ENCODE data around the gene ZNF599. TPM values are rescaled to one million over a fixed set of nuclear protein-coding genes. Genes with fewer than 3 reads are reported as not detected.

ZNF599 gene
- total RNA-seq, 2 experiments from 2014 or later, result 2.0 to 2.9 TPM

DNA sequence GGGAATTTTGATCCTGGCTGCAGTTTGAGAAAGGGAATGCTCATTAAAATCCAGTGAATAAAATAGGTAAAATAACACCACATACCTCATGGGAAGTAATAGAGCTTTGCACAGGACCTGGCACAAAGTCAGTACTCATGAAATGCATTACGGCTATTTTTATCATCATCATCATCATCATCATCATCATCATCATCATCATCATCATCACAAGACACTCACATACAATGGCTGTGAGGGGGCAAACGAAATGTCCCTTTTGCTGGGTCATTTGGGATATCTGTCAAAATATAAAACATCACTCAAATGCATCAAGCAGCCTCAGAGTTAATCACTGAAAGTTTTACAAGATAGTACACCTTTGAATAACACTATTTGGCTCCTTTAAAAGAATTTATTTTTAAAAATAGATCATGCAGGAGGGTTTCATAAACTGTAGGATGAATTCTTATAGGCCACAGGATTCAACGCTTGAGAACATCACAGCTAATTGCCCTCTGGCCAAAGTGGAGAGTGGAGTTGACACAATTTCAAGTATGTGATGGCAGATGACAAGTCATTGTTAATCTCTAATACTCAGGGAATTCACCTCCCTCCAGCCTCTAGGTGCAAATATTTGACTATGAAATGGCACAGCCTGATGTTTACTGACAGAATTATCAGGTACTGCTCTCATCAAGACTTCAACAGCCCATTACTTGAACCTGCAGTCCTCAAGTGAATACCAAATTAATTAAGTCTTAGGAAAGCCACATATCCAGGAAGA lies 14.2 kb upstream of the ZNF599 start:
- no peaks in the 10 kb centered on the region for H3K9me3 Mint-ChIP-seq
- Histone ChIP-seq H3K36me3 (ENCODE audit: insufficient read depth, low read length) (no peaks in the 10 kb centered on the region), H3K9me3 (ENCODE audit: control insufficient read depth in 1 of 2, insufficient read depth in 1 of 2, low read length in 2 of 2) (no peaks in the 10 kb centered on the region), H3K4me3 (ENCODE audit: low read length) (no peak overlapping the region), H3K4me1 (ENCODE audit: insufficient read depth, low read length) (no peaks in the 10 kb centered on the region), H3K27ac (ENCODE audit: low read depth in 1 of 2, low read length in 2 of 2) (no peak overlapping the region), H3K27me3 (ENCODE audit: control insufficient read depth in 1 of 2, insufficient read depth in 2 of 2, low read length in 2 of 2) (no peaks in the 10 kb centered on the region)
- ChIA-PET POLR2A (no interaction called here), CTCF (no interaction called here)
- H3K27me3 Mint-ChIP-seq, result no peaks in the 10 kb centered on the region
- peaks cover 6% of the 10 kb centered on the region for H3K36me3 Mint-ChIP-seq (ENCODE audit: low read depth)
- intact Hi-C loops (cut with DNase I, micrococcal nuclease), result no loop called here
- TF ChIP-seq, protein P1, sequence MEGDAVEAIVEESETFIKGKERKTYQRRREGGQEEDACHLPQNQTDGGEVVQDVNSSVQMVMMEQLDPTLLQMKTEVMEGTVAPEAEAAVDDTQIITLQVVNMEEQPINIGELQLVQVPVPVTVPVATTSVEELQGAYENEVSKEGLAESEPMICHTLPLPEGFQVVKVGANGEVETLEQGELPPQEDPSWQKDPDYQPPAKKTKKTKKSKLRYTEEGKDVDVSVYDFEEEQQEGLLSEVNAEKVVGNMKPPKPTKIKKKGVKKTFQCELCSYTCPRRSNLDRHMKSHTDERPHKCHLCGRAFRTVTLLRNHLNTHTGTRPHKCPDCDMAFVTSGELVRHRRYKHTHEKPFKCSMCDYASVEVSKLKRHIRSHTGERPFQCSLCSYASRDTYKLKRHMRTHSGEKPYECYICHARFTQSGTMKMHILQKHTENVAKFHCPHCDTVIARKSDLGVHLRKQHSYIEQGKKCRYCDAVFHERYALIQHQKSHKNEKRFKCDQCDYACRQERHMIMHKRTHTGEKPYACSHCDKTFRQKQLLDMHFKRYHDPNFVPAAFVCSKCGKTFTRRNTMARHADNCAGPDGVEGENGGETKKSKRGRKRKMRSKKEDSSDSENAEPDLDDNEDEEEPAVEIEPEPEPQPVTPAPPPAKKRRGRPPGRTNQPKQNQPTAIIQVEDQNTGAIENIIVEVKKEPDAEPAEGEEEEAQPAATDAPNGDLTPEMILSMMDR (IDR thresholded peaks at IDR 0.05), result no peak
- H3K4me1 Mint-ChIP-seq (ENCODE audit: low read depth), result no peaks in the 10 kb centered on the region
- no peak overlapping the region for H3K4me3 Mint-ChIP-seq
- no peak overlapping the region for H3K27ac Mint-ChIP-seq
- ATAC-seq (ENCODE audit: poor library complexity) (no peak), DNase-seq (no peak)

DNA sequence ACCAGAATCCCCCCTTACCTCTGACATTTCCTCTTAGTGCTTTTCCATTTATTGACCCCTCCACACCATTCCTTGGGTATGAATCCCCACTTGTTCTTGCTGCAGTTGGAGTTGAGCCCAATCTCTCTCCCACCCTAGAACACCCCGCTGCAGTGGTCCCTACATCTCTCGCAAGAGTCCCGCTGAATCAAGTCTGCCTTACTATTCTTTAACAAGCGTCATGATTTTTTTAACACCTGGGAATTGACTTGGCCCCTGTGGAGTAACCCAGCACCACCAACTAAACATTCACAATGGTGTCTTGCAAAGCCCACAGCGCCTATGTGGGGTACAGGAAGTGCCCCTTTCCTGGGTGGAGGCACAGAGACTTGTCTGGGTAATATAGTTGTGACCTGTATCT lies 13.2 kb upstream of the ZNF599 start:
- Histone ChIP-seq H3K4me3 (ENCODE audit: low read length) (no peak overlapping the region), H3K27me3 (ENCODE audit: control insufficient read depth in 1 of 2, insufficient read depth in 2 of 2, low read length in 2 of 2) (no peaks in the 10 kb centered on the region), H3K27ac (ENCODE audit: low read depth in 1 of 2, low read length in 2 of 2) (no peak overlapping the region), H3K9me3 (ENCODE audit: control insufficient read depth in 1 of 2, insufficient read depth in 1 of 2, low read length in 2 of 2) (no peaks in the 10 kb centered on the region), H3K36me3 (ENCODE audit: insufficient read depth, low read length) (no peaks in the 10 kb centered on the region), H3K4me1 (ENCODE audit: insufficient read depth, low read length) (no peaks in the 10 kb centered on the region)
- ChIA-PET CTCF (no interaction called here), POLR2A (no interaction called here)
- no peaks in the 10 kb centered on the region for H3K4me1 Mint-ChIP-seq (ENCODE audit: low read depth)
- no peak overlapping the region for H3K4me3 Mint-ChIP-seq
- H3K36me3 Mint-ChIP-seq (ENCODE audit: low read depth), result peaks cover 6% of the 10 kb centered on the region
- ATAC-seq (ENCODE audit: poor library complexity) (no peak), DNase-seq (no peak)
- no peak overlapping the region for H3K27ac Mint-ChIP-seq
- no peaks in the 10 kb centered on the region for H3K27me3 Mint-ChIP-seq
- TF ChIP-seq, protein P1 (IDR thresholded peaks at IDR 0.05), result no peak
- no peaks in the 10 kb centered on the region for H3K9me3 Mint-ChIP-seq
- intact Hi-C loops (cut with DNase I, micrococcal nuclease), result no loop called here

DNA sequence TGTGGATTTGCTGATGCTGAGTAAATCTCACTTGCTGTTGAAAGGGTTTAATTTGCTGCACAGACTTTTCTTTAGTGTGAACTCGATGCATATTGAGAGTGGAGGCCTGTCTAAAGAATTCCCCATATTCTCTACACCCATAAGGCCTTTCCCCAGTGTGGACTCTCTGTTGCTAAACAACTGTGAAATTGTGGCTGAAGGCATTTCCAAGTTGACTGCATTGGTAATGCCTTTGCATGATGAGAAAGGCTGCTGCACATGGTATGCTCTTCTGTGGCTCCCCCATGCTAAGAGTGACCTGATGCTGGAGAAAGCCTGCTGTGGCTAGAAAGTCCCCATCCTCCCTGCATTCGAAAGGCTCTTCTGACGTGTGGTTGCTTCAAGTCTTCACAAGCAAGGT lies 6.6 kb upstream of the ZNF599 start:
- TF ChIP-seq, protein P1 (IDR thresholded peaks at IDR 0.05), result no peak
- H3K27me3 Mint-ChIP-seq, result peaks cover 13% of the 10 kb centered on the region
- intact Hi-C loops (cut with DNase I, micrococcal nuclease), result no loop called here
- peaks cover 2% of the 10 kb centered on the region for H3K36me3 Mint-ChIP-seq (ENCODE audit: low read depth)
- no peaks in the 10 kb centered on the region for H3K4me1 Mint-ChIP-seq (ENCODE audit: low read depth)
- no peak overlapping the region for H3K4me3 Mint-ChIP-seq
- ATAC-seq (ENCODE audit: poor library complexity) (no peak), DNase-seq (no peak)
- Histone ChIP-seq H3K4me1 (ENCODE audit: insufficient read depth, low read length) (no peaks in the 10 kb centered on the region), H3K4me3 (ENCODE audit: low read length) (no peak overlapping the region), H3K27me3 (ENCODE audit: control insufficient read depth in 1 of 2, insufficient read depth in 2 of 2, low read length in 2 of 2) (no peaks in the 10 kb centered on the region), H3K9me3 (ENCODE audit: control insufficient read depth in 1 of 2, insufficient read depth in 1 of 2, low read length in 2 of 2) (no peaks in the 10 kb centered on the region), H3K27ac (ENCODE audit: low read depth in 1 of 2, low read length in 2 of 2) (no peak overlapping the region), H3K36me3 (ENCODE audit: insufficient read depth, low read length) (no peaks in the 10 kb centered on the region)
- no peak overlapping the region for H3K27ac Mint-ChIP-seq
- peaks cover 5% of the 10 kb centered on the region for H3K9me3 Mint-ChIP-seq
- ChIA-PET POLR2A (no interaction called here), CTCF (no interaction called here)

All from CD4-positive, alpha-beta T cell (primary cell).